ENCODE data around the gene TMED10. TPM values are rescaled to one million over a fixed set of nuclear protein-coding genes. Genes with fewer than 3 reads are reported as not detected.
A peak's percentile ranks its signal among the peaks of the same experiment; 100 is the strongest.
"Not testable (repeated sequence)": the region's sequence is repeated elsewhere in the genome, so short reads cannot be mapped to it uniquely, and the experiment has no call there.

The TMED10 gene
- total RNA-seq, 1 donor from 2014 or later: 283 TPM

GRCh38 chr14:75165586-75166391 lies 10.6 kb downstream of the TMED10 start:
- DNase-seq (ENCODE audit: low spot score): no peak
- intact Hi-C loops (cut with DNase I): no loop called here

GRCh38 chr14:75164809-75165208 lies 11.6 kb downstream of the TMED10 start:
- no peak for DNase-seq (ENCODE audit: low spot score)
- intact Hi-C loops (cut with DNase I): no loop called here

- intact Hi-C loops (cut with DNase I): no loop called here
- DNase-seq (ENCODE audit: low spot score): no peak
Observed at GRCh38 chr14:75163677-75164076, 12.7 kb downstream of the TMED10 start.

- intact Hi-C loops (cut with DNase I): no loop called here
- DNase-seq (ENCODE audit: low spot score): no peak
Observed at GRCh38 chr14:75162631-75163030, 13.8 kb downstream of the TMED10 start.

DNA sequence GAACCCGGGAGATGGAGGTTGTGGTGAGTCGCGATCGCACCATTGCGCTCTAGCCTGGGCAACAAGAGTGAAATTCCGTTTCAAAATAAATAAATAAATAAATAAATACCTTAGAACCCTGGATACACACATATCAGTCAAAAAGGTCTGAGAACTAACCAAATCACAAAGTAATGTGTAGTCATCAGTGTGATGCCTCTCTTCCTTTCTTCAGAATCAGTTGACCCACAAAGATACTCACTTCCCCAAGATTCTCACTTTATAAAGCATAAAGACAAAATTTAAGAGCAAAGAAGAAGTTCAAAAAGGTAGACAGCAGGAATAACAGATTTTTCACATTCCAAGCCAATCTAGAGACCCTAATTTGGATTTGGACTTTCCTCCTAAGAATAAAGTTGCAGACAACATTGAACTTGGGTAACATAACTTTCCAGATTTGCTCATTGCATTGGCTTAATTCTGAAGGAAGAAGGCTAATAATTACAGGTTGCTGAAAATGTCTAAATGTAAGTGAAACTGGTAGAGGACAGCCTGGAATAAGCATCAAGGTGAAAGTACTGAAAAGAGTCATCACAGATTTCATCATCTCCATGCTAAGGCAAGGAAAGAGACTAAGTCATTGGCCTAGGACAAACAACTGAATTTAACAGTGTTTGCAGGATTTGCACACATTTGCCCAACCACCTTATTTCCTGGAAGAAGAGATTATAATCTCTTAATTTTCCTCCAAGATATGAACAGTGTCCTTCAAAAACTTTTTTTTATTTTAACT lies 17.4 kb downstream of the TMED10 start:
- intact Hi-C loops (cut with DNase I): no loop called here
- DNase-seq (ENCODE audit: low spot score): no peak

DNA sequence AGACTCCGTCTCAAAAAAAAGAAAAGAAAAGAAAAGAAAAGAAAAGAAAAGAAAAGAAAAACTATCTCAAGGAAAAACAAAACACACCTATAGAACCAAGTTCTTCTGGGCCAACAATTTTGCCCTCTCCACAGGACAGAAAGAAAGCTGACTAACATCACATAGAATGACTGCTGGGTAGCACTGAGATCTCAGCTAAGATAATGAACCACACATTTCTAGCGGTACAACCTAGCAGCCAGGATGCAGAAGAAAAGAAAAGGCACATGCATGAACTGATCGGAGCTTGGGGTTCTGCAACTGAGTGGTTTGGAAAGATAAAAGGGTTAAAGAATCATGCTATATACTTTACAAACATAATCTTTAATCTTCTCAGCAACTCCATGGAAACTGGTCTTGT lies 19.5 kb downstream of the TMED10 start:
- intact Hi-C loops (cut with DNase I): no loop called here
- no peak for DNase-seq (ENCODE audit: low spot score)

DNA sequence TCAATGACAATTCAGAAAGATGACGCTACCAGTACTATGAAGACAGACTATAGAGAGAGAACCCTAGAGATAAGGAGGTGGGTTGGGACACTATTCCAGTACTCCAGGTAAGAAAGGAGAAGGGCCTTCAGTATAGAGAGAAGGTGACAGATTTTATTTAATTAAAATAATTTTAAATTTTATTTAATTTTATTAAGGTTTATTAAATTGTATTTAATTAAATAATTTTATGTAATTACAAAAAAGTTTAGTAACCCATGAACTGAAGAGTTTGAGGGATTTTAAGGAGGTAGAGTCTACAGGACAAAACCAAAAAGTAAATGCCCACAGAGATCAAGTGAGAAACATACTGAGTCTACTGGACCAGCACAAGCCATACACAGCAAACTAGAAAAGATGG lies 20.3 kb downstream of the TMED10 start:
- intact Hi-C loops (cut with DNase I): no loop called here
- DNase-seq (ENCODE audit: low spot score): no peak

DNA sequence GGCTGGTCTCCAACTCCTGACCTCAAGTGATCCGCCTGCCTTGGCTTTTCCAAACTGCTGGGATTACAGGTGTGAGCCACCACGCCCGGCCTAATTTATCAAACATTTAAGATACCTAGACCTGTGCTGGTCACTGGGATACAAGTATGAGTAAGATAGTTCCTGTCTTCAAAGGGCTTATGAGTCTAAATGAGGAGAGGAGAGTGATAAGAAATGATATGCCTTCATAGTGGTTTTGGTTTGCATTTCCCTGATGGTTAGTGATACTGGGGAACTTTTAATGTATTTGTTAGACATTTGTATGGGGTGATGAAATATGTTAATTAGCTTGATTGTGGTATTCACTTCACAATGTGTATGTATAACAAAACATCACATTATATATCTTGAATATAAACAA lies 21.2 kb downstream of the TMED10 start:
- intact Hi-C loops (cut with DNase I): no loop called here
- DNase-seq (ENCODE audit: low spot score): no peak

GRCh38 chr14:75153295-75153694 lies 23.1 kb downstream of the TMED10 start:
- intact Hi-C loops (cut with DNase I): no loop called here
- DNase-seq (ENCODE audit: low spot score): no peak

DNA sequence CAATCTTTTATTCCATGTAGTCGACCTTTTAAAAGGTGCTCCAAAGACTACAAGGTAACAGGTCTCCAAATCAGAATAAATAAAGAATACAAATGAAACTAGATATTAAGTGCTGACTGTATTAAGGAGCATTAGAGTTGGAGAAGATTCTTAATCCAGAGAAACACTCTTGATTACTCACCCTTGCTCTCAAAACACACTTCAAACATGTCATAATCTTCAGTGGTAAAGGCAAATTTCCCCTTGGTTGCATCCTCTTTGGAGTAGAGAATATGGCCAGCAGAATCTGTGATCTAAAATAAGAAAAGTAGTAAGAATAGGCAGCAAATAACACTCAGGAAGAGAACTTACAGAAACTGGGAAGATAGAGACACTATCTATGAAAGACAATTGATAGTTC lies 24.6 kb downstream of the TMED10 start:
- intact Hi-C loops (cut with DNase I): no loop called here
- no peak for DNase-seq (ENCODE audit: low spot score)

GRCh38 chr14:75150637-75151036 lies 25.8 kb downstream of the TMED10 start:
- intact Hi-C loops (cut with DNase I): not testable (repeated sequence)

DNA sequence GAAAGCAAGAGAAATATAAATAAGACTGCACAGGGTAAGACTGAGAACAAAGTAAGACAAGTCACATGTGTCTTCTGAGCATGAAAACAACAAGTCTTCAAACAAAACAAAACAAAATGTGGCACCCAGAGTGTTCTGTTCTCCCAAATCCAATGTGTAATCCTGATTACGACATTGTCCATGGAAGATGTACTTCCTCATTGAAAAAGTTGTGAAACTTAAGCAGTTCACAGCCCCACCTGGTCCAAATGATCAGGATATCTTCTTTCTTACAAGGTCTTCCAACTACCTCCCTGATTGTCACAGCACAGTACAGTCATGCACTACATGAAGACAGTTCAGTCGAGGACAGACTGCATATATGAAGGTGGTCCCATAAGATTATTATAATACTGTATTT lies 26.3 kb downstream of the TMED10 start:
- intact Hi-C loops (cut with DNase I): no loop called here

More at GRCh38 chr14:75150637-75151036, 25.8 kb downstream of the TMED10 start:
- DNase-seq (ENCODE audit: low spot score): not testable (repeated sequence)

GRCh38 chr14:75147423-75148071 lies 28.9 kb downstream of the TMED10 start:
- intact Hi-C loops (cut with DNase I): loop anchor here (5.0 kb wide), 1 partner anchor 130 kb away; the partner anchor contains the start of gene FOS
- DNase-seq (ENCODE audit: low spot score): peak; percentile 81

More for the DNA sequence above, 26.3 kb downstream of the TMED10 start:
- no peak for DNase-seq (ENCODE audit: low spot score)

- intact Hi-C loops (cut with DNase I): loop anchor here (5.0 kb wide), 1 partner anchor 132 kb away; the partner anchor contains the start of gene FOS
- DNase-seq (ENCODE audit: low spot score): no peak
Observed at GRCh38 chr14:75144944-75145343, 31.5 kb downstream of the TMED10 start.

DNA sequence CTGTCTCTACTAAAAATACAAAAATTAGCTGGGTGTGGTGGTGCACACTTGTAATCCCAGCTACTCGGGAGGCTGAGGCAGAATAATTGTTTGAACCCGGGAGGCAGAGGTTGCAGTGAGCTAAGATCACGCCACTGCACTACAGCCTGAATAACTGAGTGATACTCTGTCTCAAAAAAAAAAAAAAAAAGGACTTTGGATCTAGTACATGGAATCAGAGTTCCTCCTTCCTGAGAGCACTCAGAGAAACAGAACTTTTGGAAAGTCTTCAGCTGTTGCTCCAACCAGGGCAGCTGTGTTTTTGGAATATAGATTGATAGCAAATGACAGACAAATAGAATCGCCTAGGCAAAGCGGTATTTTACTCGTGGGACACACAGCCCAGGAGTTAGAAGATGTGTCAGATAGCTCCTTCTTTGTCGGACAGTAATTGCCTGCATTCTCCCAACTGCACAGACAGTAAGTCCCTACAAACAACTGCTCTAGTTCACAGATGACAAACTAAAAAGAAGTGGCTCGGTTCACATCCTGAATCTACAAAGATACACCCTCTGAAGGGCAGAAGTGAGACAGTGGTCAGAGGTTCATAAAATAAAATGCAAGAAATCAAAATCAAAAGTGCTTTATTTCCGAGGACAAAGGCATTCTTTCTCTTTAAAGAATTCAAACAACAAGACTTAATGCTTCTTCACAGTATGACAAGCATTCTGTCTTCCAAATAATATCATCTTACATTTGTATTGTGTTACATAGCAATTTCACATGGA lies 32.5 kb downstream of the TMED10 start:
- intact Hi-C loops (cut with DNase I): no loop called here
- DNase-seq (ENCODE audit: low spot score): no peak

GRCh38 chr14:75142494-75142893 lies 33.9 kb downstream of the TMED10 start:
- DNase-seq (ENCODE audit: low spot score): no peak
- intact Hi-C loops (cut with DNase I): no loop called here

DNA sequence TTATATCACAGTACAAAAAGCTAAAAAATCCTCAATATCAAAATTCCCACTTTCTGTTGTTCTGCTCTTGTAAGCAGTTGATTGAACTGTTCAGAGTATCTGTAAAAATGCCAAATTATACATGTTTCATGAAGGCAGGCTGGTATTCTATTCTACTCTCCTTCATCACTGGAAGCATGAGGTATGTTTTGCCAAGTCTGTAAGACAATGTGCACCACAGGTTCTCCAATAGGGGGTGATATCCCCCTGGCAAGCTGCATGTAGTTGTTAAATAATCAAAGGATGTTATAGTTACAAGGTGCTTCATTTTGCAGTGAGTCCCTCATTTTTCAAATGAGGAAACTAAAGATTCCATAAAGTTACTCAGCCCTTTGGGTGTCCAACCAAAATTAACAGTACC lies 34.4 kb downstream of the TMED10 start:
- intact Hi-C loops (cut with DNase I): no loop called here
- DNase-seq (ENCODE audit: low spot score): no peak

- intact Hi-C loops (cut with DNase I): no loop called here
- DNase-seq (ENCODE audit: low spot score): no peak
Observed at GRCh38 chr14:75141062-75141461, 35.4 kb downstream of the TMED10 start.

DNA sequence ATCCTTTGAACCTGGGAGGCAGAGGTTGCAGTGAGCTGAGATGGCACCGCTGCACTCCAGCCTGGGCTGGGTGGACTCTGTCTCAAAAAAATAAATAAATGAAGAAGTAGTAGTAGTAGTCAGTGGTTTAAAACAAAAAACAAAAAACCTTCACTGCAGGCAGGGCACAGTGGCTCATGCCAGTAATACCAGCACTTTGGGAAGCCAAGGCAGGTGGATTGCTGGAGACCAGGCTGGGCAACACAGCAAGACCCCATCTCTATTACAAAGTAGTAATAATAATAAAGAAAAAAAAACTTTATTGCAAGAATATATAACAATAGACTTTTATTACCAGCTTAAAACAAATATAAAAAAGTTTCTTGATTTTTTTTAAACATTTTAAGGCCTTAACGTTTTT lies 35.8 kb downstream of the TMED10 start:
- intact Hi-C loops (cut with DNase I): no loop called here
- no peak for DNase-seq (ENCODE audit: low spot score)

DNA sequence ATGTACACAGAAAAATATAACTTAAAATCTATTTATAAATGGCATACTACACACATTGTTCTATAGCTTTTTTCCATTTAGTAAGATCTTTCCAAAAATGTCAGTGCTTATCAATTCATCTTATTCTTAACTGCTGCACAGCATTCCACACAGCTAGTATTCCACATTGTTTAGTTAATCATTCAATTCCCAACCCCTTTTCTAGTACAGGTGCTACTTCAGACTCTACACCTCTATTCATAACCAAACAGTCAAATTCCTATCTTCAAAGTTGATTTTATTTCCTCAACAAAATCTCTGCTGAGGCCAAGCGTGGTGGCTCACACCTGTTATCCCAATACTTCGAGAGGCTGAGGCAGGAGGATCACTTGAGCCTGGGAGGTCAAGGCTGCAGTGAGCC lies 37.2 kb downstream of the TMED10 start:
- DNase-seq (ENCODE audit: low spot score): no peak
- intact Hi-C loops (cut with DNase I): no loop called here
